HEK293 (cell line): Measurements from ENCODE around the gene SH3TC1.

Source experiments
- CTCF ChIA-PET: fragments of 350-600 bp; formaldehyde crosslinking; extraction: SDS; loops from one replicate; lab custom pipeline; 2021; ENCODE audit warnings: antibody characterized with exemption; lab: Yijun Ruan, JAX
- POLR2A ChIA-PET: fragments of 300-600 bp; formaldehyde crosslinking; extraction: SDS; loops from one replicate; lab custom pipeline; 2020; ENCODE audit warnings: antibody characterized with exemption, inconsistent platforms; lab: Yijun Ruan, JAX
- H3K27ac ChIP-seq: fragments of 200-500 bp; sonication (Bioruptor generic); 2 replicates; pipeline ENCODE4 v1.5.1; 2014; ENCODE audit warnings: low read depth, low read length, control low read depth, inconsistent platforms; ENCODE audit errors: extremely low read depth
- H3K36me3 ChIP-seq, 2 experiments: fragments of 200-500 bp in 1 of 2; sonication (Bioruptor generic) in 1 of 2; 1 replicate in 1 of 2; 2 replicates in 1 of 2; pipeline ENCODE4 v1.5.1; 2014 to 2017; ENCODE audit warnings: inconsistent platforms in 2 of 2, low read length in 2 of 2; ENCODE audit not compliant: control insufficient read depth in 2 of 2, insufficient read depth in 1 of 2
- H3K4me1 ChIP-seq: fragments of 200-500 bp; sonication (Bioruptor generic); 2 replicates; pipeline ENCODE4 v1.5.1; 2014; ENCODE audit warnings: mild to moderate bottlenecking, low read length, inconsistent platforms; ENCODE audit not compliant: control insufficient read depth, insufficient read depth
- H3K4me3 ChIP-seq: 2 replicates; pipeline ENCODE4 v1.5.1; 2011; ENCODE audit warnings: low read depth, mild to moderate bottlenecking, control low read depth, low read length, moderate library complexity
- H3K9me3 ChIP-seq: fragments of 200-500 bp; sonication (Bioruptor generic); 2 replicates; pipeline ENCODE4 v1.5.1; 2014; ENCODE audit warnings: low read depth, low read length, inconsistent platforms; ENCODE audit not compliant: control insufficient read depth, insufficient read depth
- EGR2 ChIP-seq: fragments of 450-650 bp; formaldehyde crosslinking; IDR thresholded peaks from 2 replicates; pipeline ENCODE4 v1.5.1; 2016; ENCODE audit warnings: low read depth, missing biosample characterization, missing genetic modification characterization
- GFI1B ChIP-seq: fragments of 450-650 bp; formaldehyde crosslinking; IDR thresholded peaks from 2 replicates; pipeline ENCODE4 v1.5.1; 2016; ENCODE audit warnings: missing biosample characterization, missing genetic modification characterization
- GLIS2 ChIP-seq: fragments of 450-650 bp; formaldehyde crosslinking; IDR thresholded peaks from 2 replicates; pipeline ENCODE4 v1.5.1; 2016; ENCODE audit warnings: missing biosample characterization, missing genetic modification characterization
- KLF7 ChIP-seq: fragments of 450-650 bp; formaldehyde crosslinking; IDR thresholded peaks from 2 replicates; pipeline ENCODE4 v1.5.1; 2016; ENCODE audit warnings: missing biosample characterization, missing genetic modification characterization, borderline replicate concordance
- KLF8 ChIP-seq: fragments of 450-650 bp; formaldehyde crosslinking; IDR thresholded peaks from 2 replicates; pipeline ENCODE4 v1.5.1; 2016; ENCODE audit warnings: missing biosample characterization, missing genetic modification characterization
- SP3 ChIP-seq: fragments of 450-650 bp; formaldehyde crosslinking; IDR thresholded peaks from 2 replicates; pipeline ENCODE4 v1.5.1; 2016; ENCODE audit warnings: missing biosample characterization, missing genetic modification characterization
- ZEB2 ChIP-seq: fragments of 450-650 bp; formaldehyde crosslinking; IDR thresholded peaks from 2 replicates; pipeline ENCODE4 v1.5.1; 2016; ENCODE audit warnings: missing biosample characterization, missing genetic modification characterization
- ZFHX2 ChIP-seq: fragments of 450-650 bp; formaldehyde crosslinking; conservative IDR thresholded peaks from 2 replicates; pipeline ENCODE4 v1.5.1; 2016; ENCODE audit warnings: missing biosample characterization, missing genetic modification characterization
- ZNF174 ChIP-seq: fragments of 450-650 bp; formaldehyde crosslinking; IDR thresholded peaks from 2 replicates; pipeline ENCODE4 v1.5.0; 2017; ENCODE audit warnings: missing biosample characterization, mild to moderate bottlenecking, missing genetic modification characterization
- ZNF175 ChIP-seq: fragments of 450-650 bp; formaldehyde crosslinking; IDR thresholded peaks from 2 replicates; pipeline ENCODE4 v1.5.1; 2016; ENCODE audit warnings: missing biosample characterization, missing genetic modification characterization
- ZNF221 ChIP-seq: fragments of 450-650 bp; formaldehyde crosslinking; IDR thresholded peaks from 2 replicates; pipeline ENCODE4 v1.5.1; 2017; ENCODE audit warnings: missing biosample characterization, missing genetic modification characterization, borderline replicate concordance
- ZNF37A ChIP-seq: fragments of 450-650 bp; IDR thresholded peaks from 2 replicates; pipeline ENCODE4 v1.5.1; 2018; ENCODE audit warnings: missing biosample characterization, missing genetic modification characterization
- ZNF621 ChIP-seq: fragments of 450-650 bp; formaldehyde crosslinking; IDR thresholded peaks from 2 replicates; pipeline ENCODE4 v1.5.1; 2017; ENCODE audit warnings: missing biosample characterization, missing genetic modification characterization
- ZNF624 ChIP-seq: fragments of 450-650 bp; formaldehyde crosslinking; IDR thresholded peaks from 2 replicates; pipeline ENCODE4 v1.5.1; 2017; ENCODE audit warnings: missing biosample characterization, missing genetic modification characterization
- ZNF654 ChIP-seq: fragments of 450-650 bp; formaldehyde crosslinking; IDR thresholded peaks from 2 replicates; pipeline ENCODE4 v1.5.1; 2016; ENCODE audit warnings: low read depth, missing biosample characterization, missing genetic modification characterization
- ZNF785 ChIP-seq: fragments of 450-650 bp; formaldehyde crosslinking; IDR thresholded peaks from 2 replicates; pipeline ENCODE4 v1.5.1; 2016; ENCODE audit warnings: missing biosample characterization, missing genetic modification characterization
- ZNF791 ChIP-seq: fragments of 450-650 bp; formaldehyde crosslinking; IDR thresholded peaks from 2 replicates; pipeline ENCODE4 v1.5.1; 2016; ENCODE audit warnings: missing biosample characterization, missing genetic modification characterization
- ZNF792 ChIP-seq: fragments of 450-650 bp; formaldehyde crosslinking; IDR thresholded peaks from 2 replicates; pipeline ENCODE4 v1.5.1; 2016; ENCODE audit warnings: missing biosample characterization, missing genetic modification characterization
- TF ChIP-seq, protein P1 (sequence below): fragments of 450-650 bp; formaldehyde crosslinking; IDR thresholded peaks from 2 replicates; pipeline ENCODE4 v1.5.1; 2016; ENCODE audit warnings: missing biosample characterization, missing genetic modification characterization
- TF ChIP-seq, protein P2 (sequence below): fragments of 450-650 bp; formaldehyde crosslinking; IDR thresholded peaks from 2 replicates; pipeline ENCODE4 v1.5.1; 2016; ENCODE audit warnings: missing biosample characterization, missing genetic modification characterization
- TF ChIP-seq, protein P3 (sequence below): fragments of 450-650 bp; formaldehyde crosslinking; conservative IDR thresholded peaks from 2 replicates; pipeline ENCODE4 v1.5.1; 2016; ENCODE audit warnings: low read depth, missing biosample characterization, missing genetic modification characterization
- TF ChIP-seq, protein P4 (sequence below): fragments of 450-650 bp; formaldehyde crosslinking; IDR thresholded peaks from 2 replicates; pipeline ENCODE4 v1.5.0; 2017; ENCODE audit warnings: missing biosample characterization, missing genetic modification characterization, borderline replicate concordance
- TF ChIP-seq, protein P5 (sequence below): fragments of 450-650 bp; formaldehyde crosslinking; IDR thresholded peaks from 2 replicates; pipeline ENCODE4 v1.5.1; 2016; ENCODE audit warnings: missing biosample characterization, missing genetic modification characterization

The SH3TC1 gene

DNA sequence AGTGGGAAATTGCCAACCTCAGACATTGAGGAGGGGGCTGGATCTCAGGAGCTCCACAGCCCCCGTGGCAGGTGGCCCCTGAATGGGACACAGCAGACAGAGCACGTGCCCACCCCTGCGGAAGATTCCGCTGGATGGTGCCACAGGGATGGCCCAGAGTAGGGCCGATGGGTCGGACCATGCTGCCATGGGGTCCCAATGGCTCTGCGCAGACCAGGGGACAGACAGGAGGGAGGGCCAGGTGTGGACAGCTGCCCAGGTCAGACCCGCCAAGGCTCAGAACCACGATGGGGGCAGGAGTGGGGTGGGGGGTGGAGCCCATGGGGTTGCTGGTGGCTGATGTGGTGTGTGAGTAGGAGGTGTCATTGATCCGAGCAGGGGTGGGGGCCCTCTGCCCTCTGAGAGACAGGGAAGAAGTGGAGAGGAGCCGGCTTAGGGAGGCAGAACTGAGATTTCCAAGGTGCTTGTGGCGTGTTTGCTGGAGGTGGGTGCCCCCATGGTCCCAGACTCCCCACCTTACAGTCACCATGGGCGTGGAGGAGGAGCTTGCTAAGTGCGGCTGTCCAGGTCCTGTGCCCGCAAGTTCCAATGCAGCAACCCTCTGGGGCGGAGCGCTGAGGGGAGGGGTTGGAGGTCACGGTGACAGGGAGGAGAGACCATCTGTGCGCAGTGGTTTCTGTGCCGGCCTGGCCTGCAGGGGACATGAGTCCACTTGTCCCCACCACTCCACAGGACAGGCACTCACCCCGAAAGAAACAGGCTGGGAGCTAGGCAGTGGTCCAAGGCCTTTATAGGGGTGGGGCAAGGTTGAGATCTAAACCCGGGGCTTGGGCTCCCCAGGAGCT, 12.9 kb downstream of the SH3TC1 start:
- TF ChIP-seq ZFHX2 (tag by site-specific recombination), result peak; percentile 27; the same call in 1 of the 2 replicates
- TF ChIP-seq, protein P1, sequence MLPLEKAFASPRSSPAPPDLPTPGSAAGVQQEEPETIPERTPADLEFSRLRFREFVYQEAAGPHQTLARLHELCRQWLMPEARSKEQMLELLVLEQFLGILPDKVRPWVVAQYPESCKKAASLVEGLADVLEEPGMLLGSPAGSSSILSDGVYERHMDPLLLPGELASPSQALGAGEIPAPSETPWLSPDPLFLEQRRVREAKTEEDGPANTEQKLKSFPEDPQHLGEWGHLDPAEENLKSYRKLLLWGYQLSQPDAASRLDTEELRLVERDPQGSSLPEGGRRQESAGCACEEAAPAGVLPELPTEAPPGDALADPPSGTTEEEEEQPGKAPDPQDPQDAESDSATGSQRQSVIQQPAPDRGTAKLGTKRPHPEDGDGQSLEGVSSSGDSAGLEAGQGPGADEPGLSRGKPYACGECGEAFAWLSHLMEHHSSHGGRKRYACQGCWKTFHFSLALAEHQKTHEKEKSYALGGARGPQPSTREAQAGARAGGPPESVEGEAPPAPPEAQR (tag by site-specific recombination), result no peak
- no peak for TF ChIP-seq ZNF621 (tag by site-specific recombination)
- TF ChIP-seq GFI1B (tag by site-specific recombination), result no peak
- no peak for TF ChIP-seq ZNF624
- no peak for TF ChIP-seq KLF7 (tag by site-specific recombination)
- TF ChIP-seq ZNF785, result no peak
- no peak for TF ChIP-seq SP3
- peak; percentile 58 for TF ChIP-seq EGR2 (tag by site-specific recombination)
- no peak for TF ChIP-seq ZNF175 (tag by site-specific recombination)
- no peak for TF ChIP-seq KLF8 (tag by site-specific recombination)
- TF ChIP-seq ZNF221 (tag by site-specific recombination), result no peak
- TF ChIP-seq, all 188 proteins: peak for 2
- POLR2A ChIA-PET, result no interaction called here
- Histone ChIP-seq H3K27ac (no peak overlapping the region), H3K4me1 (no peaks in the 10 kb centered on the region), H3K36me3 (peaks cover 0 to 5% of the 10 kb centered on the region in 2 experiments; a peak in 1 of 3 replicates), H3K4me3 (no peak overlapping the region), H3K9me3 (no peaks in the 10 kb centered on the region)
- CTCF ChIA-PET, result no interaction called here

DNA sequence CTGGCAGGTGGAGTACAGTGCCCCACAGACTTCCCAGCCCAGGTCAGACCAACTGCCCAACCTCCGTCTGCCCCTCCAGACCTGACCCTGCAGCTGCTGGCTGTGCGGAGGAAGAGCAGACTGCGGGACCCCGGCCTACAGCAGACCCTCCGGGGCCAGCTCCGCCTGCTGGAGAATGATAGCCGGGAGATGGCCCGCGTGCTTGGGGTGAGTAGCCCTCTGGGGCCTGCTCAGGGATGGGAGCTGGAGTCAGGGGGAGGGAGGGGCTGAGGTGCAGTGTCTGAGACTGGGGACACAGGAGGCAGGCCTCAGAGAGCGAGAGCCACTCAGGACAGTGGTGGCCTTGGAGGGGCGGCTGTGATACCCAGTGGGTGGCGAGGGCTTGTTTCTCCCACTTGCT, 13.5 kb downstream of the SH3TC1 start:
- POLR2A ChIA-PET, result no interaction called here
- TF ChIP-seq ZNF37A (tag by site-specific recombination) (no peak), GLIS2 (no peak), ZNF654 (tag by site-specific recombination) (no peak), ZNF792 (tag by site-specific recombination) (no peak), ZEB2 (tag by site-specific recombination) (no peak), ZNF791 (tag by site-specific recombination) (no peak), ZNF174 (tag by site-specific recombination) (no peak)
- TF ChIP-seq, protein P2, sequence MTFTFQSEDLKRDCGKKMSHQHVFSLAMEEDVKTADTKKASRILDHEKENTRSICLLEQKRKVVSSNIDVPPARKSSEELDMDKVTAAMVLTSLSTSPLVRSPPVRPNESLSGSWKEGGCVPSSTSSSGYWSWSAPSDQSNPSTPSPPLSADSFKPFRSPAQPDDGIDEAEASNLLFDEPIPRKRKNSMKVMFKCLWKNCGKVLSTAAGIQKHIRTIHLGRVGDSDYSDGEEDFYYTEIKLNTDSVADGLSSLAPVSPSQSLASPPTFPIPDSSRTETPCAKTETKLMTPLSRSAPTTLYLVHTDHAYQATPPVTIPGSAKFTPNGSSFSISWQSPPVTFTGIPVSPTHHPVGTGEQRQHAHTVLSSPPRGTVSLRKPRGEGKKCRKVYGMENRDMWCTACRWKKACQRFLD (tag by site-specific recombination), result no peak
- TF ChIP-seq, protein P3, sequence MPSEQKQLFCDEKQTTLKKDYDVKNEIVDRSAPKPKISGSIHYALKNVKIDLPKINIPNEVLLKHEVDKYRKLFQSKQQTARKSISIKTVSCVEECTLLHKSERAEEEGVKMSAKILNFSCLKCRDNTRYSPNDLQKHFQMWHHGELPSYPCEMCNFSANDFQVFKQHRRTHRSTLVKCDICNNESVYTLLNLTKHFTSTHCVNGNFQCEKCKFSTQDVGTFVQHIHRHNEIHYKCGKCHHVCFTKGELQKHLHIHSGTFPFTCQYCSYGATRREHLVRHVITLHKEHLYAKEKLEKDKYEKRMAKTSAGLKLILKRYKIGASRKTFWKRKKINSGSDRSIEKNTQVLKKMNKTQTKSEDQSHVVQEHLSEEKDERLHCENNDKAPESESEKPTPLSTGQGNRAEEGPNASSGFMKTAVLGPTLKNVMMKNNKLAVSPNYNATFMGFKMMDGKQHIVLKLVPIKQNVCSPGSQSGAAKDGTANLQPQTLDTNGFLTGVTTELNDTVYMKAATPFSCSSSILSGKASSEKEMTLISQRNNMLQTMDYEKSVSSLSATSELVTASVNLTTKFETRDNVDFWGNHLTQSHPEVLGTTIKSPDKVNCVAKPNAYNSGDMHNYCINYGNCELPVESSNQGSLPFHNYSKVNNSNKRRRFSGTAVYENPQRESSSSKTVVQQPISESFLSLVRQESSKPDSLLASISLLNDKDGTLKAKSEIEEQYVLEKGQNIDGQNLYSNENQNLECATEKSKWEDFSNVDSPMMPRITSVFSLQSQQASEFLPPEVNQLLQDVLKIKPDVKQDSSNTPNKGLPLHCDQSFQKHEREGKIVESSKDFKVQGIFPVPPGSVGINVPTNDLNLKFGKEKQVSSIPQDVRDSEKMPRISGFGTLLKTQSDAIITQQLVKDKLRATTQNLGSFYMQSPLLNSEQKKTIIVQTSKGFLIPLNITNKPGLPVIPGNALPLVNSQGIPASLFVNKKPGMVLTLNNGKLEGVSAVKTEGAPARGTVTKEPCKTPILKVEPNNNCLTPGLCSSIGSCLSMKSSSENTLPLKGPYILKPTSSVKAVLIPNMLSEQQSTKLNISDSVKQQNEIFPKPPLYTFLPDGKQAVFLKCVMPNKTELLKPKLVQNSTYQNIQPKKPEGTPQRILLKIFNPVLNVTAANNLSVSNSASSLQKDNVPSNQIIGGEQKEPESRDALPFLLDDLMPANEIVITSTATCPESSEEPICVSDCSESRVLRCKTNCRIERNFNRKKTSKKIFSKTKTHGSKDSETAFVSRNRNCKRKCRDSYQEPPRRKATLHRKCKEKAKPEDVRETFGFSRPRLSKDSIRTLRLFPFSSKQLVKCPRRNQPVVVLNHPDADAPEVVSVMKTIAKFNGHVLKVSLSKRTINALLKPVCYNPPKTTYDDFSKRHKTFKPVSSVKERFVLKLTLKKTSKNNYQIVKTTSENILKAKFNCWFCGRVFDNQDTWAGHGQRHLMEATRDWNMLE, result no peak
- TF ChIP-seq, protein P4, sequence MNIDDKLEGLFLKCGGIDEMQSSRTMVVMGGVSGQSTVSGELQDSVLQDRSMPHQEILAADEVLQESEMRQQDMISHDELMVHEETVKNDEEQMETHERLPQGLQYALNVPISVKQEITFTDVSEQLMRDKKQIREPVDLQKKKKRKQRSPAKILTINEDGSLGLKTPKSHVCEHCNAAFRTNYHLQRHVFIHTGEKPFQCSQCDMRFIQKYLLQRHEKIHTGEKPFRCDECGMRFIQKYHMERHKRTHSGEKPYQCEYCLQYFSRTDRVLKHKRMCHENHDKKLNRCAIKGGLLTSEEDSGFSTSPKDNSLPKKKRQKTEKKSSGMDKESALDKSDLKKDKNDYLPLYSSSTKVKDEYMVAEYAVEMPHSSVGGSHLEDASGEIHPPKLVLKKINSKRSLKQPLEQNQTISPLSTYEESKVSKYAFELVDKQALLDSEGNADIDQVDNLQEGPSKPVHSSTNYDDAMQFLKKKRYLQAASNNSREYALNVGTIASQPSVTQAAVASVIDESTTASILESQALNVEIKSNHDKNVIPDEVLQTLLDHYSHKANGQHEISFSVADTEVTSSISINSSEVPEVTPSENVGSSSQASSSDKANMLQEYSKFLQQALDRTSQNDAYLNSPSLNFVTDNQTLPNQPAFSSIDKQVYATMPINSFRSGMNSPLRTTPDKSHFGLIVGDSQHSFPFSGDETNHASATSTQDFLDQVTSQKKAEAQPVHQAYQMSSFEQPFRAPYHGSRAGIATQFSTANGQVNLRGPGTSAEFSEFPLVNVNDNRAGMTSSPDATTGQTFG, result no peak
- TF ChIP-seq, protein P5, sequence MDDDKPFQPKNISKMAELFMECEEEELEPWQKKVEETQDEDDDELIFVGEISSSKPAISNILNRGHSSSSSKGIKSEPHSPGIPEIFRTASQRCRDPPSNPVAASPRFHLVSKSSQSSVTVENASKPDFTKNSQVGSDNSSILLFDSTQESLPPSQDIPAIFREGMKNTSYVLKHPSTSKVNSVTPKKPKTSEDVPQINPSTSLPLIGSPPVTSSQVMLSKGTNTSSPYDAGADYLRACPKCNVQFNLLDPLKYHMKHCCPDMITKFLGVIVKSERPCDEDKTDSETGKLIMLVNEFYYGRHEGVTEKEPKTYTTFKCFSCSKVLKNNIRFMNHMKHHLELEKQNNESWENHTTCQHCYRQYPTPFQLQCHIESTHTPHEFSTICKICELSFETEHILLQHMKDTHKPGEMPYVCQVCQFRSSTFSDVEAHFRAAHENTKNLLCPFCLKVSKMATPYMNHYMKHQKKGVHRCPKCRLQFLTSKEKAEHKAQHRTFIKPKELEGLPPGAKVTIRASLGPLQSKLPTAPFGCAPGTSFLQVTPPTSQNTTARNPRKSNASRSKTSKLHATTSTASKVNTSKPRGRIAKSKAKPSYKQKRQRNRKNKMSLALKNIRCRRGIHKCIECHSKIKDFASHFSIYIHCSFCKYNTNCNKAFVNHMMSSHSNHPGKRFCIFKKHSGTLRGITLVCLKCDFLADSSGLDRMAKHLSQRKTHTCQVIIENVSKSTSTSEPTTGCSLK (tag by site-specific recombination), result no peak

More for the DNA sequence above, 13.5 kb downstream of the SH3TC1 start:
- H3K4me1 ChIP-seq, result no peaks in the 10 kb centered on the region
- H3K4me3 ChIP-seq, result no peak overlapping the region
- CTCF ChIA-PET, result no interaction called here
- no peak overlapping the region for H3K27ac ChIP-seq
- no peaks in the 10 kb centered on the region for H3K9me3 ChIP-seq
- peaks cover 0 to 9% of the 10 kb centered on the region in 2 experiments; a peak in 1 of 3 replicates for H3K36me3 ChIP-seq
